Mesodermal cell (in vitro differentiated cells): ENCODE results near the gene ST6GALNAC3.

Experiments used
- H3K27ac ChIP-seq: 2 replicates; pipeline ENCODE4 v1.7.0; 2013; ENCODE audit warnings: mild to moderate bottlenecking, low read depth, low read length, moderate library complexity; ENCODE audit not compliant: severe bottlenecking
- H3K36me3 ChIP-seq: 2 replicates; pipeline ENCODE4 v1.7.1; 2013; ENCODE audit warnings: mild to moderate bottlenecking, low read length, moderate library complexity; ENCODE audit not compliant: control insufficient read depth, insufficient read depth
- H3K4me1 ChIP-seq: one replicate; pipeline ENCODE4 v1.7.1; 2013; ENCODE audit warnings: mild to moderate bottlenecking, low read length; ENCODE audit not compliant: insufficient read depth, control insufficient read depth, poor library complexity, severe bottlenecking
- H3K4me3 ChIP-seq: 2 replicates; pipeline ENCODE4 v1.7.0; 2013; ENCODE audit warnings: low read length, control low read depth, mild to moderate bottlenecking; ENCODE audit not compliant: insufficient read depth, poor library complexity, severe bottlenecking; ENCODE audit errors: extremely low read depth
- H3K9me3 ChIP-seq: 2 replicates; pipeline ENCODE4 v1.7.1; 2013; ENCODE audit warnings: mild to moderate bottlenecking, low read length, moderate library complexity; ENCODE audit not compliant: control insufficient read depth
- WGBS, 2 experiments: methylation state at CpG; one replicate each; pipeline ENCODE4 v1.1.5; 2013; ENCODE audit warnings: missing lambda C conversion rate in 2 of 2; ENCODE audit not compliant: insufficient coverage in 2 of 2; 5-methylcytosine and 5-hydroxymethylcytosine counted together

Gene ST6GALNAC3

DNA sequence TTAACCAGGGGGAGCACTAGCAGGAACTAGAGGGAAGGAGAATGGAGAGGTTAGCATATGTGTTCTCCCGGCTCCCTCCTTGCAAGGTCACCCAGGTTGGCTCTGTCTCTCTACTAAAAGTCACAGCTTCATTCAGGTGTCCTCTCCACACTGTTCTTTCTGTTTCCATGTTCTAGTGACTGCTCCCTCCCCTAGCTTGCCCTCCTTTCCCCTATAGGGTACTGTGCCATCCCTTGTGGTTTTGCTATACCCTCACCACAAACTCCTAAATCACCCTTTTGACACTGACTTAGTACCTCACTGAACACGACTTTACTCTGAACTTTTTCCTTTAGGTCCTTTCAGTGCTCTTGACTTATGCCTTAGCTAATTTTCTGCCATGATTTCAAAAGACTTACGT lies 389.3 kb downstream of the ST6GALNAC3 start:
- no peaks in the 10 kb centered on the region for H3K9me3 ChIP-seq
- no peaks in the 10 kb centered on the region for H3K4me1 ChIP-seq
- no peaks in the 10 kb centered on the region for H3K36me3 ChIP-seq
- 73 to 100% methylated on average over 1 to 2 of the region's 3 CpGs for WGBS, 2 experiments
- H3K4me3 ChIP-seq = no peak overlapping the region
- no peak overlapping the region for H3K27ac ChIP-seq

GRCh38 chr1:76465030-76465429 lies 390.5 kb downstream of the ST6GALNAC3 start:
- no peaks in the 10 kb centered on the region for H3K9me3 ChIP-seq
- no peaks in the 10 kb centered on the region for H3K36me3 ChIP-seq
- 91 to 100% methylated on average over 1 of the region's 2 CpGs for WGBS, 2 experiments
- no peak overlapping the region for H3K4me3 ChIP-seq
- H3K27ac ChIP-seq = no peak overlapping the region
- no peaks in the 10 kb centered on the region for H3K4me1 ChIP-seq

DNA sequence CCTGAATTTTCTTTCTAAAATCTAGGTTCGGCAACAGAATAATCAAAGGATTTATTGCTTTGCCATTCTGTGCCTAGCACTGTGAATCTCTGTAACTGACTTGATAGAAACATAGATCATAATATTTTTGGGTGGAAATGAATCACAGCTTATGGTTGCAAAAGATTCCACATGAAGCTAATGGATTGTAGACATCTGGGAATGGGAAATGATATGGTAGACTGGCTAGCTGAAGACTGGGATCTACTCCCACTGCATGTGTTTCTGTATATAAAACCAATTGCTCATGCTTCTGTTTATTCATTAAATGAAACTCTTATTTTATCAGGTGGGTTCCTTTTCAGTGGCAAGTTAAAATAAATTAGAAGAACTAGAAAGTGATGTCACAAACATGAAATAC lies 395.6 kb downstream of the ST6GALNAC3 start:
- no CpG with 5 or more reads among the region's 1 CpG for WGBS, 2 experiments
- Histone ChIP-seq H3K4me3 (no peak overlapping the region), H3K27ac (no peak overlapping the region), H3K36me3 (no peaks in the 10 kb centered on the region), H3K9me3 (no peaks in the 10 kb centered on the region), H3K4me1 (no peaks in the 10 kb centered on the region)

DNA sequence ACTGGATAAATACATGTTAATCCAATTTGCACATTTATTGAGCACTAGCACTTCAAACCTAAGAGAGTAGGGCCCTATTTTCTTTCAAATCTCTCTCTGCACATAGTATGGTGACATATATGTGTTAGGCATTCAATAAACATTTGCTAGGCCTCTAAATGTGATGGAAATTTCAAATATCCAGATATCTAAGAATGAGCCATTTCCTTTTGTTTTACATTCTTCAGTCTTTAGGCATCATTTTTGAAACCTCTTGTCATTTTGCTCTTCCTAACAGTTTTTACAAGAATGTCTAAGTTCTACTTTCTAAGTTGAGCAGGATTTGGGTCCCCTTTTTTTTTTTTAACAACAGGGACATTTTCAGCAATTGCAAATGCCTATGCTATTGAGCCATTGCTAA lies 397.0 kb downstream of the ST6GALNAC3 start:
- Histone ChIP-seq H3K36me3 (no peaks in the 10 kb centered on the region), H3K4me1 (no peaks in the 10 kb centered on the region), H3K9me3 (no peaks in the 10 kb centered on the region), H3K27ac (no peak overlapping the region), H3K4me3 (no peak overlapping the region)

DNA sequence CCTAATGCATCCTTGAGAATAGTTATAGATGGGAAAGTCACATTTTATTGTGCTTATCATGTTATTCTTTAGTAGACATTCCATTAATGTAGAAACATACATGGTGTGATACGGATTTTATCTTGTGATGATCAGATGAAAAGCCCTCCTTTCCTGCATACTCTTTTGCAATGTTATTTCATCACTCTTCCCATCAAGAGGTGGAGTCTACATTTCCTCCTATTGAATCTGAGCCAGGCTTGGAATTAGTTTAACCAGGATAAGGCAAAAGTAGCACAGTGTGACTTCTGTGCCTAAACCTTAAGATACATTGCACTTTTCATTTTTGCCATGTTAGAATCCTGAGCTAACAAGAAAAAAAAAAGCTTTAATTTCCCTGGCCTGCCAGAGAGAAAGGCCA lies 399.0 kb downstream of the ST6GALNAC3 start:
- H3K36me3 ChIP-seq = no peaks in the 10 kb centered on the region
- no peak overlapping the region for H3K27ac ChIP-seq
- no peaks in the 10 kb centered on the region for H3K4me1 ChIP-seq
- WGBS, 2 experiments = no CpG with 5 or more reads among the region's 1 CpG
- no peak overlapping the region for H3K4me3 ChIP-seq
- H3K9me3 ChIP-seq = no peaks in the 10 kb centered on the region

GRCh38 chr1:76474922-76475321 lies 400.4 kb downstream of the ST6GALNAC3 start:
- Histone ChIP-seq H3K27ac (no peak overlapping the region), H3K9me3 (no peaks in the 10 kb centered on the region), H3K4me3 (no peak overlapping the region), H3K4me1 (no peaks in the 10 kb centered on the region), H3K36me3 (no peaks in the 10 kb centered on the region)
- 80% methylated on average over 1 of the region's 4 CpGs; no CpG with 5 or more reads in 1 of the 2 experiments for WGBS, 2 experiments

- Histone ChIP-seq H3K4me1 (peaks cover 12% of the 10 kb centered on the region), H3K4me3 (no peak overlapping the region), H3K9me3 (no peaks in the 10 kb centered on the region), H3K36me3 (no peaks in the 10 kb centered on the region), H3K27ac (no peak overlapping the region)
Observed at GRCh38 chr1:76477156-76477555, 402.6 kb downstream of the ST6GALNAC3 start.

GRCh38 chr1:76480827-76481226 lies 406.3 kb downstream of the ST6GALNAC3 start:
- Histone ChIP-seq H3K36me3 (no peaks in the 10 kb centered on the region), H3K27ac (no peak overlapping the region), H3K4me1 (peaks cover 12% of the 10 kb centered on the region)

GRCh38 chr1:76481672-76482071 lies 407.1 kb downstream of the ST6GALNAC3 start:
- Histone ChIP-seq H3K9me3 (no peaks in the 10 kb centered on the region), H3K27ac (no peak overlapping the region), H3K4me3 (no peak overlapping the region), H3K36me3 (no peaks in the 10 kb centered on the region), H3K4me1 (peaks cover 12% of the 10 kb centered on the region)
- WGBS, 2 experiments = 90 to 100% methylated on average over 1 of the region's 1 CpG

More at GRCh38 chr1:76480827-76481226, 406.3 kb downstream of the ST6GALNAC3 start:
- Histone ChIP-seq H3K9me3 (no peaks in the 10 kb centered on the region), H3K4me3 (no peak overlapping the region)

DNA sequence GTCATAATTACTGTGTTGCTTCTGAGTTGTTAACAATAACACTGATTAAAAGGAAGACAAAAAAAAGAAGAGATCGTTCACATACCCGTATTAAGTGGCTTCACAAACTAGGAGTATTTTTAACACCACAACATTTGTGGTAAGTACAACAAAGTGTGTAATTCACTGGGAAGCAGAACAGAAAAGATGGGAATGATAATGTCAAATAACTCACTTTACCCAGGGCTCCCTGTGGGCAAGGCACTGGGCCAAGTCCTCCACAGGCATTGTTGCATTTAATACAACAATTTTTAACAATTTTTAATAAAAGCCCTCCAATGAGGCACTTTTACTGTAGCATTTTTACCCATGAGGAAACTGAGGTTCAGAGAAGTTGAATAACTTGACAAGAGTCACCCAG lies 407.7 kb downstream of the ST6GALNAC3 start:
- WGBS, 2 experiments = no CpG with 5 or more reads among the region's 2 CpGs
- H3K27ac ChIP-seq = no peak overlapping the region
- no peaks in the 10 kb centered on the region for H3K9me3 ChIP-seq
- H3K4me3 ChIP-seq = no peak overlapping the region
- peaks cover 12% of the 10 kb centered on the region for H3K4me1 ChIP-seq
- H3K36me3 ChIP-seq = no peaks in the 10 kb centered on the region

- WGBS, 2 experiments = 67 to 100% methylated on average over 1 of the region's 2 CpGs
- no peak overlapping the region for H3K4me3 ChIP-seq
- H3K36me3 ChIP-seq = no peaks in the 10 kb centered on the region
- no peaks in the 10 kb centered on the region for H3K9me3 ChIP-seq
- no peaks in the 10 kb centered on the region for H3K4me1 ChIP-seq
- H3K27ac ChIP-seq = no peak overlapping the region
Observed at GRCh38 chr1:76491737-76492136, 417.2 kb downstream of the ST6GALNAC3 start.
